ENCODE results near the gene NUTM2D.
"Not testable (repeated sequence)": the region's sequence is repeated elsewhere in the genome, so short reads cannot be mapped to it uniquely, and the experiment has no call there.

The NUTM2D gene, protein sequence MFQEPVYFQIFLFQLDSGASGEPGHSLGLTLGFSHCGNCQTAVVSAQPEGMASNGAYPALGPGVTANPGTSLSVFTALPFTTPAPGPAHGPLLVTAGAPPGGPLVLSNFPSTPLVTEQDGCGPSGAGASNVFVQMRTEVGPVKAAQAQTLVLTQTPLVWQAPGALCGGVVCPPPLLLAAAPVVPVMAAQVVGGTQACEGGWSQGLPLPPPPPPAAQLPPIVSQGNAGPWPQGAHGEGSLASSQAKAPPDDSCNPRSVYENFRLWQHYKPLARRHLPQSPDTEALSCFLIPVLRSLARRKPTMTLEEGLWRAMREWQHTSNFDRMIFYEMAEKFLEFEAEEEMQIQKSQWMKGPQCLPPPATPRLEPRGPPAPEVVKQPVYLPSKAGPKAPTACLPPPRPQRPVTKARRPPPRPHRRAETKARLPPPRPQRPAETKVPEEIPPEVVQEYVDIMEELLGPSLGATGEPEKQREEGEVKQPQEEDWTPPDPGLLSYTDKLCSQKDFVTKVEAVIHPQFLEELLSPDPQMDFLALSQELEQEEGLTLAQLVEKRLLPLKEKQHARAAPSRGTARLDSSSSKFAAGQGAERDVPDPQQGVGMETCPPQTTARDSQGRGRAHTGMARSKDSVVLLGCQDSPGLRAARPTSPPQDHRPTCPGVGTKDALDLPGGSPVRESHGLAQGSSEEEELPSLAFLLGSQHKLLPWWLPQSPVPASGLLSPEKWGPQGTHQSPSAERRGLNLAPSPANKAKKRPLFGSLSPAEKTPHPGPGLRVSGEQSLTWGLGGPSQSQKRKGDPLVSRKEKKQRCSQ

DNA sequence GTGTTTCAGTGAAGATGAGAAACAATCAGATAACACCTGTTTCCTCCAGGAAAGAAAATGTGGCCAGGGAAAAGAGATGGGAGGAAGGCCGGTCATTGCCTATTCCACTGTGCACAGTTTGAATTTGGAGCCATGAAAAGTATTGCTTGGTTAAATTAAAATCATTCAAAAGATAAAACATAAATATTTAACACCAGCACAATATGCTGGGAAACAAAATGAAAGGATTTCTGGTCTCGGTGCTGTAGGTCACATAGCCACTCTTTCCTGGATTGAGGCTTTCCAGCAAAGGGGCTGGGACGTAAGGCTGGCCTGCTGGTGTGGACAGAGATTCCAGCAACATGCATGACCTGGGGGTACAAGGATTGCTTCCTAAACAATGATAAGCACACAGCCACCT lies at the start of gene NUTM2D:
TSS of gene NUTM2D (plus strand) at position 301 of the 400 bp plus-strand sequence. CDS start 522 bp downstream, outside the sequence.
- DNase-seq: not testable (repeated sequence)

GRCh38 chr10:87308702-87309101 lies 48.8 kb upstream of the NUTM2D start:
- DNase-seq: not testable (repeated sequence)

- not testable (repeated sequence) for DNase-seq
Observed at GRCh38 chr10:87309657-87310056, 47.9 kb upstream of the NUTM2D start.

- not testable (repeated sequence) for DNase-seq
Observed at GRCh38 chr10:87311521-87311920, 46.0 kb upstream of the NUTM2D start.

DNA sequence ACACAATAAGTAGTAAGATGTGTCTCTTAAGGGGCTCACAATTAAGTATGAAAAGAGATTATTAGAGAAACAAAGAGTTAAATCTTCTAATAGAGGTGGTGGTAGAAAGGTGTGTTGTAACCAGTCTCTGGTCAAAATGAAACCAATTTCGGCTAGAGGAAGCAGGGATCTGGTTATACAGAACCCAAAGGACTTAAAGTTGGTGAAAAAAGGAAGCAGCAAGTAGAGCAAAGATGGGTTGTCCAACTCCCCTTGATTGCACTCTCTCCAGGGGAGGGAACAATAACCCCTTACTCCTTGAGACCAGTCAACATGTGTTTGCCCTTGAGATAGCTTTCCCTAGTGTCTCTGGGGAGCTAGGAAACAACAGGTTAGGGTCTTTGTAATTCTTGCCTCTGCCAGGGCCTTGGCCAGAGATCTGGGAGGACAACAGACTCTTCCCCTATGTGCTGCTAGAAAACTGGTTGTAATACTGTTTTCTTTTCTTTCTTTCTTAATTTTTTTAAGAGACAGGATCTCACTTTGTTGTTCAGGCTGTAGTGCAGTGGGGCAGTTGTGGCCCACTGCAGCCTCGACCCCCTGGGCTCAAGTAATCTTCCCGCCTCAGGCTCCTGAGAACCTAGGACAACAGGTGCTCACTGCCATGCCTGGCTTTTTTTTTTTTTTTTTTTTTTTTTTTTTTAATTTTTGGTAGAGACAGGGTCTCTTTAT lies 43.7 kb upstream of the NUTM2D start:
- not testable (repeated sequence) for DNase-seq

GRCh38 chr10:87314360-87314973 lies 43.1 kb upstream of the NUTM2D start:
- not testable (repeated sequence) for DNase-seq

GRCh38 chr10:87321505-87321904 lies 36.0 kb upstream of the NUTM2D start:
- DNase-seq: not testable (repeated sequence)

- not testable (repeated sequence) for DNase-seq
Observed at GRCh38 chr10:87324559-87324958, 33.0 kb upstream of the NUTM2D start.

- not testable (repeated sequence) for DNase-seq
Observed at GRCh38 chr10:87327958-87328357, 29.6 kb upstream of the NUTM2D start.

DNA sequence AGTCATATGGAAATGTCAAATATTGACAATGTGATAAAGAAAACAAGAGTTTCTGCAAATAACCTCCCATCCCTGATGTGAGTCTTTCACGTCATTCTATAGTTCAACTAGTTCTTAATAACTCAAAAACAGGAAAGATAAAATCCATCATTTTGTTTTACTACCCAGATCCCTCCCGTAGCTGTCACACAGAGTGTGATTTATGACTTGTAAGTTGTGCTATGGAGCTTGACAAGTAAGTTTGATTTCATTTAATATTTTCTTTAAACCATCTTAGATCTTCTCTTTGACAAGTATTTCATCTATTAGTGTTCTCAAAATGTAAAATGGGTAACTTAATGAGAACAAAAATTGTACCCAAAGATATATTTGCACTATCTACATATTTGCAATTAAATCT lies 28.4 kb upstream of the NUTM2D start:
- DNase-seq: not testable (repeated sequence)

- not testable (repeated sequence) for DNase-seq
Observed at GRCh38 chr10:87332687-87333086, 24.9 kb upstream of the NUTM2D start.

GRCh38 chr10:87340411-87340810 lies 17.1 kb upstream of the NUTM2D start:
- DNase-seq: not testable (repeated sequence)

DNA sequence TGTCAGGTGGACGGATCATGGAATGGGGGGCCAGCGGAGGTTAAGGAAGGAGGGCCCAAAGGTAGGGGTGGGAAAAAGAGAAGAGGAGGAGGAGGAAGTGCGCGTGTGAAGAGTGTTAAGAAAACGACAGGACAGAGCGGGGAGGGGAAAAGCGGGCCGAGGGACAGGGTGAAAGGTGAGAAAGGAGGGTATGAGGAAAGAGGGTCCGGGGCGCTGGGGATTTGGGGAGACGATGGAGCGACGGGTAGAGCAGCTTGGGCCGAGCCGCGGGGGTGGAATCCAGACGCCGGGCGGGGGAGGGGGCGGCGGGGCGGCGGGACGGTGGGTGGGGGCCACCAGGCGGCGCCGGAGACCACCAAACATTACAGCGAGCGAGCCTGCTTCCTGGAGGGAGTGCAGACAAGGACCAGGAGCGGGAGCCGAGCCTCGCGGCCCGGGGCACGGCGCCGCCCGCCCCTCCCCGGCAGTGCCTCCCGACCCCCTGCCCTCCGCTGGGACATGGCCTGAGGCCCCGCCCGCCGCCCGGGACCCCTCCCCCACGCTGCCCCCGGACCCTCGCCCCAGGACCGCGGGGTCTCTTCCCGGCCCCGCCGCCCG lies 15.9 kb upstream of the NUTM2D start:
- DNase-seq: not testable (repeated sequence)

GRCh38 chr10:87342249-87342710 lies 15.3 kb upstream of the NUTM2D start:
- DNase-seq: peak; percentile 90

DNA sequence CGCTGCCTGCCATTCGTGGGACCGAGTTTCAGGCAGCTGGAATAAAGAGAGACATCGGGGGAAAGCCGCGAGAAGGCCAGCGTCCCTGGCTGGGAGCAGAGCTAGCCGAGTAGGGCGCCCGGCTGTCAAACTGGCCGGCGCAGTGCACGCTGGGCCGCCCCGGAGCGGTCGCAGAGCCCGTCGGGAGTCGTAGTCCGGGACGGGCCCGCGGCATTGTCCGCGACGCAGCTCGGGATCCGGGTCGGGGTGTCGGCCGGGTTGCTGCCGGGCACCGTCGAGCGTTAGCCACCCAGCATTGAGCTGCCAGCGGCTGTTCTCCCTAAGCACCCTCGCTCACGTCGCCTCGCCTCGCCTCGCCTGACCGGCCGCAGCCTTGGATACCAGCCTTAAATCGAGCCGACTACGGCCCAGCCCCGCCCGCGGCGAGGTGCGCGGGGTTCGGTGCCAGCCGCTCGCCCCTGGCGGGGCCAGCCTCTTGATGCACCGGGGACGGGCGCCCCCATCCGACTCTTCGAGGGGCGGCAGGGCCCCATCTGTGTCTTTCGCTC lies 14.8 kb upstream of the NUTM2D start:
- DNase-seq: peak; percentile 88

DNA sequence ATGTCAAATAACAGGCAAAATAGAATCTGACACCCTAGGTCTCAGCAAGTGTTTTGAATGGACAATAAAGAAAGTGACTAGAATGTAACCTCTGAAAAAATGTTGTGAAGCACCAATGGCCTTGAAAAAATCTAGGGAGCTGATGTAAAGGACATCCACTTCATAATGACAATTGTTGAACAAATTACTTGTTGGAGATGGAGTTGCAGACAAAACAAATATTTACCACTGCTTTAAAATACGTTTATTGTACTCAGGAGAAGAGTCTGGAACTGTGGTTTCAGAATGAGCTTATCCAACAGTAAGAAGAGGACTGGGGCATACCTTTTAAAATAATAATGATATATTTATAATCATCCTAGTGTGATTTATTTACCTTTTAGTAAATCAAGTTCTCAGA lies 11.8 kb upstream of the NUTM2D start:
- not testable (repeated sequence) for DNase-seq

GRCh38 chr10:87350161-87350560 lies 7.4 kb upstream of the NUTM2D start:
- DNase-seq: not testable (repeated sequence)

- not testable (repeated sequence) for DNase-seq
Observed at GRCh38 chr10:87352825-87353224, 4.7 kb upstream of the NUTM2D start.

DNA sequence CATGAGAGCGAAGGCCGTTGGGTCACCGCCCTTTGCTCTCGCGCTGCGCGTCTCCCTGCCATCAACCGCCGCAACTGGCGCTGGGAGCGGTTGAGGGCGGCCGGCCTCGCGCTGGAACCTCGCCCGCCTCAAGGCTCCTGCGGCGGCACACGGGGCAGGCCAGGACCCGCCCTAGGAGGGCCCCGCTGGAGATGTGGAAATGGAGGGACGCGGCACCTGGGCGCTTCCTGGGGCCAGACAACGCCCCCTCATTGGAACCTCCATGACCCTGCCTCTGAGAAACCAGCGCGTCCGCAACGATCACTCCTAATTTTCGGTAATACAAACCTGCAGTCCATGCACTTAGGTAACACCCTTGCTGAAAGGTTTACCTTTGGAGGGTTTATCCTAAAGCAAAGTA lies 2.4 kb upstream of the NUTM2D start:
- not testable (repeated sequence) for DNase-seq

DNA sequence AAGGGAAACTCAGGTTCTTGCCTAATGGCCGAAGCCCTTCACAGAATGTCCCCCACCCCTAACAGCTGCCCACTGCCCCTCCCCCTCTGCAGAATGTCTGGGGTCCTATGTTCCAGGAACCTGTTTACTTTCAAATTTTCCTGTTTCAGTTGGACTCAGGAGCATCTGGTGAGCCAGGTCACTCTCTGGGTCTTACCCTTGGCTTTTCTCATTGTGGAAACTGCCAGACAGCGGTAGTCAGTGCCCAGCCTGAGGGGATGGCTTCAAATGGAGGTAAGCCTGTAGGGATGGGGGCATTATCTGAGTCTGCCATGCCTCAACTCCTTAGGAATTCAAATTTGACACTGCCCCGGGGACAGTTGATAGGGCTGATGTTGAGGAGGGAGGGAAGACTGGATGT lies 615 bp downstream of the NUTM2D start:
- not testable (repeated sequence) for DNase-seq

- not testable (repeated sequence) for DNase-seq
Observed at GRCh38 chr10:87369514-87370112, 12.1 kb downstream of the NUTM2D start.

Data from T1000 (cell line).